ENCODE data around the gene IGSF21. TPM values are rescaled to one million over a fixed set of nuclear protein-coding genes. Genes with fewer than 3 reads are reported as not detected.

IGSF21 gene
- total RNA-seq, 4 donors from 2014 or later: 0.68 to 3.5 (median 1.3) TPM

- DNase-seq (ENCODE audit: low spot score in 2 of 2): no peak
- H3K4me3 ChIP-seq: no peak overlapping the region
- no peaks in the 10 kb centered on the region for H3K4me1 ChIP-seq
- peaks cover 34% of the 10 kb centered on the region for H3K27me3 ChIP-seq
- H3K9me3 ChIP-seq: no peaks in the 10 kb centered on the region
- TF ChIP-seq POLR2AphosphoS5 (IDR thresholded peaks at IDR 0.05) (no peak), EP300 (IDR thresholded peaks at IDR 0.05) (no peak)
- H3K36me3 ChIP-seq: no peaks in the 10 kb centered on the region
- H3K27ac ChIP-seq: no peak overlapping the region
- WGBS: 49% methylated on average over 7 of the region's 7 CpGs
These were observed 97.7 kb downstream of the IGSF21 start for GRCh38 chr1:18205319-18205718.

- WGBS: 61% methylated on average over 8 of the region's 8 CpGs
- no peaks in the 10 kb centered on the region for H3K4me1 ChIP-seq
- TF ChIP-seq CTCF (IDR thresholded peaks at IDR 0.05) (no peak), POLR2AphosphoS5 (IDR thresholded peaks at IDR 0.05) (no peak), POLR2A (IDR thresholded peaks at IDR 0.05) (no peak), EP300 (IDR thresholded peaks at IDR 0.05) (no peak)
These were observed 104.2 kb downstream of the IGSF21 start for GRCh38 chr1:18211764-18212163.

GRCh38 chr1:18217398-18218043 is 109.9 kb downstream of the IGSF21 start:
- TF ChIP-seq POLR2A (IDR thresholded peaks at IDR 0.05) (no peak), CTCF (IDR thresholded peaks at IDR 0.05) (no peak), EP300 (IDR thresholded peaks at IDR 0.05) (no peak), POLR2AphosphoS5 (IDR thresholded peaks at IDR 0.05) (no peak)
- Histone ChIP-seq H3K27me3 (peaks cover 40% of the 10 kb centered on the region), H3K4me1 (no peaks in the 10 kb centered on the region), H3K36me3 (no peaks in the 10 kb centered on the region), H3K9me3 (no peaks in the 10 kb centered on the region), H3K27ac (no peak overlapping the region), H3K4me3 (no peak overlapping the region)
- DNase-seq (ENCODE audit: low spot score in 2 of 2): no peak
- 65% methylated on average over 4 of the region's 4 CpGs for WGBS

More at GRCh38 chr1:18211764-18212163, 104.2 kb downstream of the IGSF21 start:
- DNase-seq (ENCODE audit: low spot score in 2 of 2): no peak
- no peak overlapping the region for H3K4me3 ChIP-seq
- no peaks in the 10 kb centered on the region for H3K36me3 ChIP-seq
- no peaks in the 10 kb centered on the region for H3K9me3 ChIP-seq
- H3K27me3 ChIP-seq: peaks cover 19% of the 10 kb centered on the region
- no peak overlapping the region for H3K27ac ChIP-seq

DNA sequence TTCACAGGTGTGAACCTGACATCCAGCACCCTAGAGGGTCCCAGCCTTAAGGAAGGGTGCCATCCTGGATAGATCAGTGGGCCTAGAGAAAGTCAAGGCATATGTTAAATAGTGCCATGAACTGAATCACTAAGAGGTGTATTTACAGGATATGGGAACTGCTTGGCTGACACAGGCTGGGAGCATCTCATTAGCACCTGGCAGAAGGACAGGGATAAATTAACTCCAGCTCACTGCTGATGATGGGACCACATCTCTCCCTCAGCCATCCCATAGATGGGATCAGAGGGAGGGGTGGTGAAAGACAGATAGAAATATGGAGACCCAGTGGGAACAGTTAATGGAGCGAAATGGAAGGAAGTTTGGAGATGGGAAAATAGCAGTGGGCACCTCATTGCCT is 122.0 kb downstream of the IGSF21 start:
- Histone ChIP-seq H3K4me3 (no peak overlapping the region), H3K27ac (no peak overlapping the region), H3K9me3 (no peaks in the 10 kb centered on the region), H3K36me3 (no peaks in the 10 kb centered on the region), H3K4me1 (no peaks in the 10 kb centered on the region), H3K27me3 (peaks cover 53% of the 10 kb centered on the region)
- 100% methylated on average over 1 of the region's 1 CpG for whole genome bisulfite sequencing
- TF ChIP-seq POLR2AphosphoS5 (IDR thresholded peaks at IDR 0.05) (no peak), CTCF (IDR thresholded peaks at IDR 0.05) (no peak), POLR2A (IDR thresholded peaks at IDR 0.05) (no peak), EP300 (IDR thresholded peaks at IDR 0.05) (no peak)
- no peak for DNase-seq (ENCODE audit: low spot score in 2 of 2)

DNA sequence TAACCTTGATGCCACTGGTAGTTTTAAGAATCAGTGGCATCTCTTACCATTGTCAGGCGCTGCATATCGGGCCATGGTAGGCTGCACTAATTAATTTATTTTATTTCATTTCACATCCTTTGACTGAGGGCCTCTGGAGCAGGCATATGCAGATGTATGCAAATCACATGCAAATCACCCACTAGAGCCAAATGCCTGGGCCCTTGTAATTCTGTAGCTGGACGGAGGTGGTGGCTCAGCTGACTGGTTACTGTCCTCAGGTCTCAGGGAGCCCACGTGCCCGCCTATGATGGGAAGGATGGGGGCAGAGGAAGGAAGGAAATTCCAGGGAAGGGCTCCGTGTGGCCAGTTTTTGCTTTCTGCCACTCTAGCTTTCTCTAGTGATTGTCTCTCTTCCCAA is 122.7 kb downstream of the IGSF21 start:
- 72% methylated on average over 6 of the region's 6 CpGs for WGBS
- Histone ChIP-seq H3K4me1 (no peaks in the 10 kb centered on the region), H3K36me3 (no peaks in the 10 kb centered on the region), H3K27ac (no peak overlapping the region), H3K27me3 (peaks cover 49% of the 10 kb centered on the region), H3K4me3 (no peak overlapping the region), H3K9me3 (no peaks in the 10 kb centered on the region)
- no peak for DNase-seq (ENCODE audit: low spot score in 2 of 2)
- TF ChIP-seq CTCF (IDR thresholded peaks at IDR 0.05) (no peak), EP300 (IDR thresholded peaks at IDR 0.05) (no peak), POLR2AphosphoS5 (IDR thresholded peaks at IDR 0.05) (no peak), POLR2A (IDR thresholded peaks at IDR 0.05) (no peak)

DNA sequence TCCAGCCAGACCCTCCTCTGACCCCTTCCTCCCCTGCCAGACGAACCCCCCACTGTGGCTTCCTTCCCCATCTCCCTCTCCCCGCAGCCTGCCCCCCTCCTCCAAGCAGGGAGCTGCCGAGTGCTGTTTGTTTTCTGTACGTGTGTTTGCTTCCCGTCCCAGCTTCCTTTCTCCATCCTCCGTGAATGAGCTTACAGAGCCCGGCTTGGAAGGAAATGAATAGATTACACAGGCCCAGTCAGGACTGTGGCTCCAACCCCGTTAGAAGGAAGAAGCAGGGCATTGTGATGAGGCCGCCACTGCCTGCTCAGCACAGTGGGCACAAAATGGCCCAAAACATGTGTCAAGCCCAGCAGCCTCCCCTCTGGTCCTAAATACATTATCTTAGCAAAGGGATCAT is 123.2 kb downstream of the IGSF21 start:
- Histone ChIP-seq H3K36me3 (no peaks in the 10 kb centered on the region), H3K27me3 (peaks cover 47% of the 10 kb centered on the region)
- WGBS: 37% methylated on average over 9 of the region's 9 CpGs

More for the DNA sequence above, 123.2 kb downstream of the IGSF21 start:
- no peak overlapping the region for H3K4me3 ChIP-seq
- no peak overlapping the region for H3K27ac ChIP-seq
- H3K9me3 ChIP-seq: no peaks in the 10 kb centered on the region
- TF ChIP-seq CTCF (IDR thresholded peaks at IDR 0.05): no peak
- TF ChIP-seq POLR2A (IDR thresholded peaks at IDR 0.05): no peak
- no peak for TF ChIP-seq POLR2AphosphoS5 (IDR thresholded peaks at IDR 0.05)
- no peak for TF ChIP-seq EP300 (IDR thresholded peaks at IDR 0.05)
- no peaks in the 10 kb centered on the region for H3K4me1 ChIP-seq
- DNase-seq (ENCODE audit: low spot score in 2 of 2): no peak

Measured in suprapubic skin (tissue), 4 donors.